22Rv1 (cell line): ENCODE measurements around the gene SLC27A5.

Experiments
- H3K27ac ChIP-seq: fragments of 450-650 bp; 2 replicates; pipeline ENCODE4 v1.5.1; 2017
- ZFX ChIP-seq: fragments of 450-650 bp; IDR thresholded peaks from 2 replicates; pipeline ENCODE4 v1.6.1; 2017; ENCODE audit warnings: antibody characterized with exemption, borderline replicate concordance
- TF ChIP-seq, protein P1 (sequence below): fragments of 450-650 bp; IDR thresholded peaks from 2 replicates; pipeline ENCODE4 v1.5.1; 2017; ENCODE audit warnings: mild to moderate bottlenecking

SLC27A5 gene

DNA sequence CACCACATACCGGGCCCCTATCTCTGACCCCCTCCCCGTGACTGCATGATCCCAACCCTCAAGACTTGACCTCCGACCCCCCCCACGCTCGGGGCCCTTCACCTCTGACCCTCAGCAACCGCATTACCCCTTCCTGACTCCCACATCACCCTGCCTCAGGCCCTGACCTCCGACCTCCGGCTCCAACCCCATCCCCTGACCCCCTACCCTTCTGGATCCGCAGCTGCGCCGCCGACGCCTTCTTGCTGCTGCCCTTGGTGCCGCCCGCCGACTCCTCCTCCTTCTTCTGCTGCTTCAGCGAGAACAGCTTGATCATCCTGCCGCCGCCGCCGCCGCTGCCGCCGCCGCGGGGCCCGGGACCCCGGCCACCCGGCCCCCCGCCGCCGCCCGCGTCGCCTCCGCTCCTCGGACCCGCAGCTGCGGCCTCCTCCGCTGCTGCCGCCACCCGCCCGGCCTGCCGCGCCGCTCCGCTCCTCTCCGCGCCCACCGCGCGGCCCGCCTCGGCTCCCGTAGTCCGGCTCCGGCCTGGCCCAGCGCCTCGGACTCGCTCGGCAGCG lies 46.4 kb upstream of the SLC27A5 start, which contains the start of gene UBE2M:
UBE2M (minus strand) TSS at position 546 of the 557 bp plus-strand sequence; CDS start at position 316, 230 bp downstream.
- peak within 1 kb of the TSS; percentile 99 for H3K27ac ChIP-seq
- no peak for TF ChIP-seq ZFX
- TF ChIP-seq, protein P1, sequence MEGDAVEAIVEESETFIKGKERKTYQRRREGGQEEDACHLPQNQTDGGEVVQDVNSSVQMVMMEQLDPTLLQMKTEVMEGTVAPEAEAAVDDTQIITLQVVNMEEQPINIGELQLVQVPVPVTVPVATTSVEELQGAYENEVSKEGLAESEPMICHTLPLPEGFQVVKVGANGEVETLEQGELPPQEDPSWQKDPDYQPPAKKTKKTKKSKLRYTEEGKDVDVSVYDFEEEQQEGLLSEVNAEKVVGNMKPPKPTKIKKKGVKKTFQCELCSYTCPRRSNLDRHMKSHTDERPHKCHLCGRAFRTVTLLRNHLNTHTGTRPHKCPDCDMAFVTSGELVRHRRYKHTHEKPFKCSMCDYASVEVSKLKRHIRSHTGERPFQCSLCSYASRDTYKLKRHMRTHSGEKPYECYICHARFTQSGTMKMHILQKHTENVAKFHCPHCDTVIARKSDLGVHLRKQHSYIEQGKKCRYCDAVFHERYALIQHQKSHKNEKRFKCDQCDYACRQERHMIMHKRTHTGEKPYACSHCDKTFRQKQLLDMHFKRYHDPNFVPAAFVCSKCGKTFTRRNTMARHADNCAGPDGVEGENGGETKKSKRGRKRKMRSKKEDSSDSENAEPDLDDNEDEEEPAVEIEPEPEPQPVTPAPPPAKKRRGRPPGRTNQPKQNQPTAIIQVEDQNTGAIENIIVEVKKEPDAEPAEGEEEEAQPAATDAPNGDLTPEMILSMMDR: no peak

DNA sequence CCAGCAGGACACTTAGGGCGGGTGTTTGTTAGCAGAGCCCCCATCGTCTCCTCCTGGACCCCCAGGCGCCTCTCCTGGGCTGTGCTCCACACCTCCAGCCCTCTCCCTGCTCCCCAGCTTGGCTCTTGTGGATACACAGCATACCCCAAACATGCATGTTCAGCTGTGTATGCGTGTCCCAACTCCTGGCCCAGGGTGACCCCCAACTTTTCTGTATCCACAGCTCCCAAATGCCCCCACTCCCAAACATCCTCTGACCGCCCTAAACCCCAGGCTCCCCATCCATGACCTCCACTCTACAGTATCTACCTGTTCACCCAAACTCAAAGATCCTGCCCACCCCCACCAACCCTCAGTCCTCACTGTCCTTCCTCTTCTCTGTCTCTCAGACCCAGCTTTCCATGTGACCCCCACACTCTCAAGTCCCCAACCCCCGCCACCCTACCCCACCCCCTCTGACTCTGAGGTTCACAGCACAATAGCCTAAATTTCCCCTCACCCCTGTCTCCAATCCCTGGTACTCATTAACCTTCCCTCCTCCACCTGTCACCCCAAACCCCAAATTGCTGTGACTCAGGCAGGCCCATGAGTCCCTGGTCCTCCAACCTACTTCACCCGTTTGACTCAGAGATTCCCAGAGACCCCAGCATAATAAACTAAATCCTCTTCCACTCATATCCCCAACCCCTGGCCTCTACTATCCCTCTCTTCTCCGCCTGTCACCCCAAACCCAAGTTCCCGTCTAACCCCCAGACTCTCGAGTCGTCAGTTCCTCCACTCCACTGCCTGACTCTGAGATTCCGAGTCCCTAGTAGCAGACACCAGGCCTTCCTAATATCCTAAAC lies 45.7 kb upstream of the SLC27A5 start:
- no peak for TF ChIP-seq ZFX
- TF ChIP-seq, protein P1: no peak
- H3K27ac ChIP-seq: peak overlapping the region; percentile 99

DNA sequence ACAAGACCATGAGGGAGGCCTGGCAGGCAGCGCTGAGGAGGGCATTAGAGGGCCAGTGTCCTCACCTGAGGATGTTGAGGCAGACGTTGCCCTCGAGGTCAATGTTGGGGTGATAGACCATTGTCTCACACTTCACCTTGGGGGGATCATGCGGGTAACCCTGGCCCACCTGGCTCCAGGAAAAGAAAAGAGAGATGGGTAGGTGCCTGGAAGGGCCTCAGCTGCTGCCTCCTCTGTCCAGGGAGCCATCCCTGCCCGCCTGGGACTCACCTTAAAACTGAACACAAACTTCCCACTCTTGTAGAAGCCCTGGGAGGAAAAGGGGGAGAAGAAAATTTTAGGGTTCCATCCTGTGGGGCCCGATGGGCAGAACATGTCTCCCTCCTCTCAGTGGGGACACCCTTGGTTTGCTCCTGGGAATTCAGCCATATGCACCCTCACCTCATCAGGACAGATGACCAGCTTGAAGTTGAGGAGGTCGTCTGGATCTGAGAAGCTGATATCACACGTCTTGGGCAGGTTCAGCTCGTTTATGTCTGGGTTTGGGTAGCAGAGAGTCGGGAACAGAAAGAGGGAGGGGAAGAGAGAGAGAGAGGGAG lies 44.9 kb upstream of the SLC27A5 start:
- TF ChIP-seq, protein P1: no peak
- TF ChIP-seq ZFX: no peak
- peak overlapping the region; percentile 99 for H3K27ac ChIP-seq

DNA sequence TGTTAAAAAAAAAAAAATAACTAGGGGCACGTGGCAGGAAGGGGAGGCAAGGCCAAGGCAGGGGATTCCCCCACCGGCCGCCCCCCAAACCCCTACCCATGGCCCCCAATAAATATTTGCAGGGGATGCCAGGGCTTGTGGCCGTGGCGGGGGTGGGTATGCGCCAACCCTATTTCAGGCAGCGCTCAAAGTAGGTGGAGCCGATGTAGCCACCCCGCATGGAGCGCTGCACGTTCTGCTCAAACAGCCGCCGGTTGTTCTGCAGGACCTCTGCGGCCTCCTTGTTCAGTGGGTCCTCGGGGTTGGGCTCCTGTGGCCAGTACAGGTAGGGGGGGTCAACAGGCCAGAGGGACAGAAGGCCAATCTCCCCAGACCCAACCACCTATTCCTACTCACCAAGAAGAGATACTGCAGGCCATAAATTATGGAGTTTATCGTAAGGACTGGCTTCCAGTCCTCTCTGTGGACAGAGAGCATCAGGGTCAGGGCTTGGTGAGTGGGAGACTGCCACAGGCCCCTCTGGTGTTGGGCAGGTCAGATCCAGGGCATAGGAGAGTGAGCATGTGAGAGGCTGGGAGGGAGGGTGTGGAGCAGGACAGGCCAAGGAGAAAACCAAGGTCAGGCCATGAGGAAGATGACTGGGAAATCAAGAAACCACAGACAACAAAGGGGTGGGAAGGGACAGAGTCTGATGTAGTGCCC lies 44.3 kb upstream of the SLC27A5 start:
- H3K27ac ChIP-seq: peak overlapping the region; percentile 99
- TF ChIP-seq, protein P1: no peak
- no peak for TF ChIP-seq ZFX

DNA sequence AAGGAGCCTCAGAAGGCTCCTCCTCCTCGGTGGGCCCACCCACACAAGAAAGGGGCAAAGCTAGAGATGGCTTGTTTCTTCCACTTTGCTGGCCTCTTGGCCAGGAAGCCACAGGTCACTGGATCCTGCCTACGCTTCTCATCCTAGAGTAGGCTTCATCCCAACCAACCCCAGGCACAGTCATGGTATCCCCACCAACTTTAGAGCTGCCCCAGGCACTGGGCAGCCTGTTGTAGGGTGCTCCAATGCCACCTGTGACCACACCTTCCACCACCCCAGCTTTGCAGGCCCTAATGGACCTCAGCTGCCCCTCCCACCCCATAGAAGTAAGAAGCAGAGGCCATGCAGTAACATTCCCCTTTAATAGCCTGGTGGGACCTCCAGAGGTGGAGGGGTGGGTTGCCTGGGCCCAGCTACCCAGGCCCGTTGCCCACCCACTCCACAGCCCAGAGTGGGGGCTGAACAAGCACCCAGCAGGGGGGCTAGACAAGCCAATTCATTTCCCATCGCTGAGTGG lies 43.6 kb upstream of the SLC27A5 start:
- TF ChIP-seq ZFX: no peak
- TF ChIP-seq, protein P1: no peak
- H3K27ac ChIP-seq: peak overlapping the region; percentile 99

DNA sequence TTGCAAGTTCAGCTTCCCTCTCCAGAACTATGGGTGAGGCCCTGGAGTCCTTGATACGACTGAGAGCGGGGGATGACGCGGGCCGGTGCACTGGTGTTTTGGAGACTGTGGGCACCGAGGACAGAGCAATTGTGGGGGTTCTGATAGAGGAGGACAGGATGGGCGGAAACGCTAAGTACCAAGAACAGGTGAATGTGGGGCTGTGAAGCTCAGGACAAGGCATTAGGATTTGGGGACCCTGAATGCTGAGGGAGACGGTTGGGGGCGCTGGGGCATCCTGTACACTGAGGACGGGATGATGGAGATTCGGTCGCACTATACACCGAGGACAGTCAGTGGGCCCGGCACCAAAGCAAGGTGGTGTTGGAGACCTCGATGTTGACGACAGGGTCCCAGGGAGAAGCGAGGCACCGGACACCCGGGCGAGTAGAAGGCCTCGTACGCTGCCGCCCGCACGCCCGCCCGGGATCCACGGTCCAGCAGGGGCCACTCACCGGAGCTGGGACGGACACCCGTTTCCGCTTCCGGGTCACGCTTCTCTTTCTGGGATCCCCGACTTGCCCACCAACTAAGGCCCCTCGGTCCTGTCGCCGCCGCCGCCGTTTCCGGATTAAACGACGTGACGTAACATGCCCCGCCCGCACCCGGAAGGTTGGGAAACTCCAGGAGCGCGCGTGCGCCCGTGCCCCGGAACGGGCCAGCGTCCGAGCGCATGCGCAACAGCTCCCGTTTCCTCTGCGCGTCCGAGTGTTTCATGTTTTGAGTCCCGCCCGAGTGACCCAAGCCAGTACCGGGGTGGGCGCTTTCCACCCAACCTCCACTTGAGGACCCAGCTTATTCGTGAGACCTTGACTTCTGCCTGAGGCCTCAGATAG lies 42.9 kb upstream of the SLC27A5 start, which contains the start of gene CHMP2A:
CHMP2A (minus strand) TSS at position 612 of the 875 bp plus-strand sequence. CDS start 893 bp downstream, outside the sequence.
- H3K27ac ChIP-seq: peak within 1 kb of the TSS; percentile 99
- no peak for TF ChIP-seq ZFX
- TF ChIP-seq, protein P1: no peak
